Hepatocyte (in vitro differentiated cells): ENCODE measurements around the gene EFHB.
"Not testable (repeated sequence)": the region's sequence is repeated elsewhere in the genome, so short reads cannot be mapped to it uniquely, and the experiment has no call there.

Experiments
- CTCF ChIP-seq: fragments of 200-600 bp; sonication (generic); IDR thresholded peaks from 2 replicates; pipeline ENCODE4 v1.5.1; 2016; ENCODE audit warnings: antibody characterized with exemption, mild to moderate bottlenecking; ENCODE audit not compliant: poor library complexity
- EZH2phosphoT487 ChIP-seq: fragments of 200-600 bp; sonication (generic); IDR thresholded peaks from one replicate; pipeline ENCODE4 v1.6.1; 2018; ENCODE audit warnings: antibody characterized with exemption, mild to moderate bottlenecking, low read depth, moderate library complexity; ENCODE audit not compliant: unreplicated experiment, severe bottlenecking

DNA sequence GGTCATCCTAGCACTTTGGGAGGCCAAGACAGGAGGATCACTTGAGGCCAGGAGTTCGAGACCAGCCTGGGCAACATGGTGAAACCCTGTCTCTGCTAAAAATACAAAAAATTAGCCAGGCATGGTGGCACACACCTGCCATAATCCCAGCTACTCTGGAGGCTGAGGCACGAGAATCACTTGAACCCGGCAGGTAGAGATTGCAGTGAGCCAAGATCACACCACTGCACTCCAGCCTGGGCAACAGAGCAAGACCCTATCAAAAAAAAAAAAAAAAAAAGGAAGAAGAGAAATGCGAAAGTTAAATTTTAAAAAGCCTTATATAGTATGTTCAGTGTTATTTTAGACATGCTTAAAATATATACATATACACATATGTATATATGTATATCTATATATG is 46.9 kb downstream of the EFHB start:
- not testable (repeated sequence) for TF ChIP-seq EZH2phosphoT487, CTCF
